Breast epithelium (tissue), 3 donors: Measurements from ENCODE around the gene STIM1.

Experiments
- CTCF ChIP-seq, 3 donors: fragments of 450-650 bp; IDR thresholded peaks; one replicate each; pipeline ENCODE4 v1.5.1; 2016 to 2017; ENCODE audit warnings: antibody characterized with exemption in 3 of 3, mild to moderate bottlenecking in 3 of 3, moderate library complexity in 3 of 3
- POLR2A ChIP-seq: fragments of 450-650 bp; IDR thresholded peaks from one replicate; pipeline ENCODE4 v1.6.1; 2016; ENCODE audit warnings: antibody characterized with exemption, mild to moderate bottlenecking, moderate library complexity

- no peak for TF ChIP-seq POLR2A
- no peak for TF ChIP-seq CTCF (IDR thresholded peaks at IDR 0.05)
Observed at GRCh38 chr11:3873712-3874349, 18.4 kb downstream of the STIM1 start.
